Transverse colon (tissue), 4 donors: Measurements from ENCODE around the gene C2orf15.

Source experiments
- CTCF ChIP-seq, 5 experiments: fragments of 200-600 bp in 3 of 5; fragments of 450-650 bp in 2 of 5; sonication (generic) in 3 of 5; IDR thresholded peaks; 1 replicate in 2 of 5; 2 replicates in 3 of 5; pipeline ENCODE4 v1.5.1; 2016 to 2017; ENCODE audit warnings: antibody characterized with exemption in 5 of 5, inconsistent platforms in 3 of 5, mild to moderate bottlenecking in 2 of 5, moderate library complexity in 1 of 5
- EP300 ChIP-seq: sonication (generic); formaldehyde crosslinking; IDR thresholded peaks from one replicate; pipeline ENCODE4 v1.6.1; 2017; ENCODE audit warnings: antibody characterized with exemption, low read depth
- POLR2A ChIP-seq: fragments of 450-650 bp; IDR thresholded peaks from one replicate; pipeline ENCODE4 v1.6.1; 2016; ENCODE audit warnings: antibody characterized with exemption, mild to moderate bottlenecking, moderate library complexity
- POLR2AphosphoS5 ChIP-seq, 3 donors: sonication (generic); formaldehyde crosslinking; IDR thresholded peaks; one replicate each; pipeline ENCODE4 v1.6.1; 2016; ENCODE audit warnings: antibody characterized with exemption in 3 of 3

GRCh38 chr2:99171377-99172140, 30.1 kb downstream of the C2orf15 start:
- TF ChIP-seq POLR2AphosphoS5 (IDR thresholded peaks at IDR 0.05): no peak
- TF ChIP-seq EP300: no peak
- TF ChIP-seq CTCF (IDR thresholded peaks at IDR 0.05): no peak
- TF ChIP-seq POLR2A: no peak
